SK-N-SH (cell line): ENCODE results near the gene HK3. TPM values are rescaled to one million over a fixed set of nuclear protein-coding genes. Genes with fewer than 3 reads are reported as not detected.

Experiments
- CTCF ChIA-PET: fragments of 300-600, 350-600 bp; formaldehyde crosslinking; extraction: SDS; loops from one replicate; lab custom pipeline; 2021; lab: Yijun Ruan, JAX
- POLR2A ChIA-PET: fragments of 350-600 bp; sonication (Branson Sonifier 250); formaldehyde crosslinking; extraction: SDS; loops from one replicate; lab custom pipeline; 2020; ENCODE audit warnings: antibody characterized with exemption, inconsistent platforms; lab: Yijun Ruan, JAX
- DNase-seq: peaks from one replicate; pipeline ENCODE4 v3.0.0; 2012
- H2AFZ ChIP-seq: fragments of 200-600 bp; sonication (generic); 2 replicates; pipeline ENCODE4 v1.8.1; 2016; ENCODE audit warnings: antibody characterized with exemption, mild to moderate bottlenecking, low read depth
- H3F3A ChIP-seq: fragments of 200-600 bp; sonication (generic); replicated peaks from 2 replicates; pipeline ENCODE3; 2016; ENCODE audit warnings: antibody characterized with exemption, mild to moderate bottlenecking; ENCODE audit not compliant: insufficient read depth
- H3K27ac ChIP-seq, 2 experiments: fragments of 200-500 bp in 1 of 2; fragments of 200-600 bp in 1 of 2; sonication (Bioruptor generic) in 1 of 2; sonication (generic), shearing (Covaris generic) in 1 of 2; 2 replicates each; pipeline versions ENCODE4 v1.5.1 to v1.6.1; 2014 to 2016; ENCODE audit warnings: low read depth in 2 of 2, inconsistent platforms in 1 of 2, low read length in 1 of 2, mild to moderate bottlenecking in 1 of 2, mixed read lengths in 1 of 2
- H3K27me3 ChIP-seq: fragments of 200-600 bp; sonication (generic), shearing (Covaris generic); 2 replicates; pipeline ENCODE4 v1.6.1; 2016; ENCODE audit warnings: mixed run types; ENCODE audit not compliant: insufficient read depth
- H3K36me3 ChIP-seq, 2 experiments: fragments of 200-500 bp in 1 of 2; fragments of 200-600 bp in 1 of 2; sonication (Bioruptor generic) in 1 of 2; sonication (generic) in 1 of 2; replicated peaks in 1 of 2; 2 replicates each; pipeline versions ENCODE3 to v1.5.1; 2014 to 2016; ENCODE audit warnings: low read length in 1 of 2, mild to moderate bottlenecking in 1 of 2; ENCODE audit not compliant: insufficient read depth in 2 of 2, control insufficient read depth in 1 of 2
- H3K4me1 ChIP-seq, 2 experiments: fragments of 200-500 bp in 1 of 2; fragments of 200-600 bp in 1 of 2; sonication (Bioruptor generic) in 1 of 2; sonication (generic), shearing (Covaris generic) in 1 of 2; 2 replicates each; pipeline versions ENCODE4 v1.5.1 to v1.6.1; 2014 to 2016; ENCODE audit warnings: low read depth in 1 of 2, low read length in 1 of 2, mixed run types in 1 of 2; ENCODE audit not compliant: insufficient read depth in 2 of 2, control insufficient read depth in 1 of 2
- H3K4me2 ChIP-seq: fragments of 200-600 bp; sonication (generic), shearing (Covaris generic); 2 replicates; pipeline ENCODE4 v1.6.1; 2017; ENCODE audit warnings: mixed run types
- H3K4me3 ChIP-seq, 2 experiments: fragments of 200-500 bp in 1 of 2; fragments of 200-600 bp in 1 of 2; sonication (Bioruptor generic) in 1 of 2; sonication (generic), shearing (Covaris generic) in 1 of 2; 2 replicates each; pipeline versions ENCODE4 v1.5.1 to v1.8.1; 2014 to 2016; ENCODE audit warnings: low read depth in 2 of 2, inconsistent platforms in 1 of 2, low read length in 1 of 2, mild to moderate bottlenecking in 1 of 2, mixed read lengths in 1 of 2, moderate library complexity in 1 of 2
- H3K79me2 ChIP-seq: fragments of 200-600 bp; sonication (generic); 2 replicates; pipeline ENCODE4 v1.8.1; 2017; ENCODE audit warnings: mild to moderate bottlenecking; ENCODE audit not compliant: insufficient read depth
- H3K9ac ChIP-seq: fragments of 200-600 bp; sonication (generic); 2 replicates; pipeline ENCODE4 v1.6.1; 2017; ENCODE audit warnings: mixed run types
- H3K9me2 ChIP-seq: fragments of 200-600 bp; sonication (generic); 2 replicates; pipeline ENCODE4 v1.6.1; 2017; ENCODE audit warnings: mixed run types
- H3K9me3 ChIP-seq: fragments of 200-600 bp; sonication (generic); 2 replicates; pipeline ENCODE4 v1.6.1; 2017; ENCODE audit warnings: mixed run types, mild to moderate bottlenecking, moderate library complexity
- H4K20me1 ChIP-seq: fragments of 200-600 bp; sonication (generic); 2 replicates; pipeline ENCODE4 v1.6.1; 2017; ENCODE audit warnings: mild to moderate bottlenecking, mixed run types; ENCODE audit not compliant: insufficient read depth
- CHD2 ChIP-seq: fragments of 150-350 bp; IDR thresholded peaks from 2 replicates; pipeline ENCODE4 v1.6.1; 2018; ENCODE audit warnings: low read length; ENCODE audit not compliant: partially characterized antibody
- ELF1 ChIP-seq: IDR thresholded peaks from 2 replicates; pipeline ENCODE4 v1.4.0; 2012
- EP300 ChIP-seq, 2 experiments: IDR thresholded peaks; 2 replicates each; pipeline versions ENCODE4 v1.4.0 to v1.6.1; 2012; ENCODE audit warnings: borderline replicate concordance in 1 of 2, low read depth in 1 of 2, low read length in 1 of 2
- FOSL2 ChIP-seq: IDR thresholded peaks from 2 replicates; pipeline ENCODE4 v1.4.0; 2012; ENCODE audit warnings: low read depth, mild to moderate bottlenecking, moderate library complexity, borderline replicate concordance
- FOXM1 ChIP-seq: IDR thresholded peaks from 2 replicates; pipeline ENCODE4 v1.4.0; 2012; ENCODE audit warnings: low read depth, mild to moderate bottlenecking
- GABPA ChIP-seq: IDR thresholded peaks from 2 replicates; pipeline ENCODE4 v1.4.0; 2012; ENCODE audit warnings: low read depth, mild to moderate bottlenecking
- GATA2 ChIP-seq: sonication (generic); formaldehyde crosslinking; IDR thresholded peaks from 2 replicates; pipeline ENCODE4 v1.5.0; 2020; ENCODE audit warnings: mild to moderate bottlenecking, missing genetic modification reagents
- JUND ChIP-seq: IDR thresholded peaks from 2 replicates; pipeline ENCODE4 v1.4.0; 2012
- NFIC ChIP-seq: IDR thresholded peaks from 2 replicates; pipeline ENCODE4 v1.4.0; 2012; ENCODE audit warnings: borderline replicate concordance
- NRF1 ChIP-seq: IDR thresholded peaks from 2 replicates; pipeline ENCODE4 v1.6.1; 2012; ENCODE audit warnings: low read depth, mild to moderate bottlenecking, low read length
- SMC3 ChIP-seq: IDR thresholded peaks from 2 replicates; pipeline ENCODE4 v1.6.1; 2012; ENCODE audit warnings: low read depth, low read length, improper control_type of control experiment
- WGBS: methylation state at CpG from one replicate; pipeline ENCODE4 v1.1.6; 2017; ENCODE audit warnings: low lambda C conversion rate; 5-methylcytosine and 5-hydroxymethylcytosine counted together
- polyA plus RNA-seq, 3 experiments: library from polyadenylated mRNA; depleted of rRNA; stranded (reverse); fragments of >200 nt; gene quantifications; 2 replicates each; pipeline ENCODE4 v1.2.3, GENCODE V29; 2012
- TF ChIP-seq, protein P1 (sequence below): IDR thresholded peaks from 2 replicates; pipeline ENCODE4 v1.4.0; 2012; ENCODE audit warnings: low read depth, borderline replicate concordance

Gene HK3
- polyA plus RNA-seq, 1 of the 3 experiments (the other 2 are of a cell fraction), result 0.02 TPM

DNA sequence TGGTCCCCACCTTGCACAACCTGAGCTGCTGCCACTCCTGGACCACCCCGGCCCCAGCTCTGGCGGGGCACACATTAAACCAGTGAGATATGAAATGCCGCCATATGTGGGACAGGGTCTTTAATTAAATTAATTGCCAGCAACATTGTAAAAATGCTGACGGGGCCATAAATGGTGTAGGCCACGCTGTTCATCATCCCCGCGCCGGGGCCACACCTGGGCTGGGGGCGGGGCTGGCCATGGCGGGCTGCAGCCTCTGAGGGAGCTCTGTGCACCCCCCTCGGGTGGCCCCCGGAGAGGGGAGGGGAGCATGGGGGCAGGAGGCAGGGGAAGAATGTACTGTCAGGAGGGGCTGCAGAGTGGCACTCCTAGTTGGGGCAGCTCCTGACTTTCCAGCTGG lies 47.8 kb downstream of the HK3 start:
- H3K4me3 ChIP-seq, result no peak overlapping the region
- H3K27ac ChIP-seq, result no peak overlapping the region
- 65% methylated on average over 11 of the region's 12 CpGs for WGBS
- no peak for TF ChIP-seq JUND
- no peak for TF ChIP-seq FOSL2
- TF ChIP-seq NRF1, result no peak
- TF ChIP-seq FOXM1, result no peak
- no peak for TF ChIP-seq NFIC
- no peak for TF ChIP-seq GABPA
- H3K27me3 ChIP-seq, result no peaks in the 10 kb centered on the region
- no peak overlapping the region for H2AFZ ChIP-seq
- no peaks in the 10 kb centered on the region for H3K79me2 ChIP-seq
- no peaks in the 10 kb centered on the region for H3F3A ChIP-seq
- POLR2A ChIA-PET, result interaction anchor here (1.5 kb wide), 1 partner anchor 11 kb away, joined by 4 read pairs; no protein-coding TSS in a partner anchor
- no peaks in the 10 kb centered on the region for H3K9me2 ChIP-seq
- no peaks in the 10 kb centered on the region for H3K36me3 ChIP-seq
- no peak for DNase-seq
- H3K4me2 ChIP-seq, result no peak overlapping the region
- no peak overlapping the region for H3K9ac ChIP-seq
- H3K4me1 ChIP-seq, result peaks cover 0 to 25% of the 10 kb centered on the region in 2 experiments; a peak in 1 of 4 replicates
- no peaks in the 10 kb centered on the region for H4K20me1 ChIP-seq
- H3K9me3 ChIP-seq, result no peaks in the 10 kb centered on the region
- CTCF ChIA-PET, result interaction anchor here (0.8 to 2.2 kb wide), 5 partner anchors 15 to 190 kb away, joined by 3 to 9 read pairs (median 5); no protein-coding TSS in a partner anchor

DNA sequence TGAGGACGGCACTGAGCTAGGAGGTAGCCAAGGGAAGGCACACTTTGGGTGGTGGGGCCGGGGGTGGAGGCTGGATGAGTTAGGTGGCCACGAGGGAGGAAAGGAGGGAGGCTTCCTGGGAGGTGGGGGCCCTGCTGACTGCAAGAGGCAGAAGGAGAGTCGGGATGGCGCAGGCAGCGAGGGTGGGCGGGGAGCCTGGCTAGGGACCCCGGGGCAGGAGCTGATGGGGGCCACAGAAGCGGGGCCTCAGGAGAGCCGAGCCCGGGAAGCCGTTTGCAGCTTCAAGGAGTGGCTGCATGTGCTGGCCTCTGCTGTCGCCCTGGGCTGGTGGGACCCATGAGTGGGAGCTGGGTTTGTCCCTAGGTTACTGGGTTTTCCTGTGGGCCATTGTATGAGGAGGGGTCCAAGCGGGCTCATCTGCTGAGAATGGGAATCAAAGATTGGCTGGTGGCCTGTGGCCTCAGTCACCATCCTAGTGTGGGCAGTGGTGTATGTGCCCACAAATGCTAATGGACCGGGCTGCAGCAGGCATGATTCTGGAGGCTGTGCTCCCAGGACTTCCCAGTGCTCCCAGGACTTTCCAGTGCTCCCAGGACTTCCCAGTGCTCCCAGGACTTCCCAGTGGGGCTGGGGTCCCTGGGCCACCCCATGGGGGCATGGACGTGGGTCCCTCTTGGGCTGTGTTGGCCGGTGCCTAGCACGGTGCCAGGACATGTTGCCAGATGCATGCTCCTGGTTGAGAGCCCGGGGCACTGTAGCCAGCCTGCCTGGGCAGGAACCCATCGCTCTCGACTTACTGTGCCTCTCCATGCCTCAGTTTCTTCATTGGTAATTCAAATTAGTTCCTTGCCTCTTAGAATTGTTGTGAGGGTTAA lies 48.5 kb downstream of the HK3 start:
- POLR2A ChIA-PET, result no interaction called here

More for the DNA sequence above, 48.5 kb downstream of the HK3 start:
- H4K20me1 ChIP-seq, result no peaks in the 10 kb centered on the region
- H3F3A ChIP-seq, result no peaks in the 10 kb centered on the region
- no peaks in the 10 kb centered on the region for H3K9me3 ChIP-seq
- WGBS, result 69% methylated on average over 10 of the region's 21 CpGs
- TF ChIP-seq ELF1 (no peak), SMC3 (no peak), CHD2 (no peak), GATA2 (no peak), EP300 (IDR thresholded peaks at IDR 0.05; ENCODE audit: borderline replicate concordance in 1 of 2, low read depth in 1 of 2, low read length in 1 of 2) (no peak), FOSL2 (no peak)
- TF ChIP-seq, protein P1, sequence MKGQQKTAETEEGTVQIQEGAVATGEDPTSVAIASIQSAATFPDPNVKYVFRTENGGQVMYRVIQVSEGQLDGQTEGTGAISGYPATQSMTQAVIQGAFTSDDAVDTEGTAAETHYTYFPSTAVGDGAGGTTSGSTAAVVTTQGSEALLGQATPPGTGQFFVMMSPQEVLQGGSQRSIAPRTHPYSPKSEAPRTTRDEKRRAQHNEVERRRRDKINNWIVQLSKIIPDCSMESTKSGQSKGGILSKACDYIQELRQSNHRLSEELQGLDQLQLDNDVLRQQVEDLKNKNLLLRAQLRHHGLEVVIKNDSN, result no peak
- H3K4me2 ChIP-seq, result no peak overlapping the region
- no peaks in the 10 kb centered on the region for H3K9me2 ChIP-seq
- no peak for DNase-seq
- H3K4me3 ChIP-seq, result no peak overlapping the region
- no peaks in the 10 kb centered on the region for H3K79me2 ChIP-seq
- no peaks in the 10 kb centered on the region for H3K36me3 ChIP-seq
- no peak overlapping the region for H2AFZ ChIP-seq
- no peak overlapping the region for H3K27ac ChIP-seq
- peaks cover 0 to 32% of the 10 kb centered on the region in 2 experiments; a peak in 1 of 4 replicates for H3K4me1 ChIP-seq
- CTCF ChIA-PET, result interaction anchor here (1.0 to 1.2 kb wide), 2 partner anchors 16 to 20 kb away, joined by 3 read pairs; no protein-coding TSS in a partner anchor
- no peak overlapping the region for H3K9ac ChIP-seq
- H3K27me3 ChIP-seq, result no peaks in the 10 kb centered on the region
